GM19193 (cell line): ENCODE results near the gene CUX1.

Source experiments
- POLR2A ChIP-seq: IDR thresholded peaks from 4 replicates; pipeline ENCODE4 v1.6.1; 2011; ENCODE audit not compliant: insufficient read depth, insufficient read length; ENCODE audit errors: extremely low read depth

Gene CUX1

DNA sequence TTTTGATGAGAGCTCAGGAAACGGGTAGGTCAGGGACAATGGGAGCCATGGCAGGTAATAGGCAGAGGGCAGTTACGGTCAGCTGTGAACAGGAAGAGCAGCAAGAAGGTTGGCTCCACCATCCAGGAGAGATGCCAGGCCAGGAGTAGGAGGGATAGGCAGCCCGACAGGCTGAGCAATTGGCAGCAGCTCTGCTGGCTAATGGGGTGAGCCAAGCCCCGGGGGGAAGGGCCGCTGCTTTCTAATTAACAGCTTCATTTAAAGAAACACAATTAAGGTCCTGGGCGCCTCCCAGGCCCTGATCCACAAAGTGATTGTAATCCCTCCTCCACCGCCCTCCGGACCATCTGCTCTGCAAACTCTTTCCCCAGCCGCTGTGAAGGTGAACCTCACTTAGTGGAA lies 493.0 kb downstream of the CUX1 start:
- TF ChIP-seq POLR2A: no peak

DNA sequence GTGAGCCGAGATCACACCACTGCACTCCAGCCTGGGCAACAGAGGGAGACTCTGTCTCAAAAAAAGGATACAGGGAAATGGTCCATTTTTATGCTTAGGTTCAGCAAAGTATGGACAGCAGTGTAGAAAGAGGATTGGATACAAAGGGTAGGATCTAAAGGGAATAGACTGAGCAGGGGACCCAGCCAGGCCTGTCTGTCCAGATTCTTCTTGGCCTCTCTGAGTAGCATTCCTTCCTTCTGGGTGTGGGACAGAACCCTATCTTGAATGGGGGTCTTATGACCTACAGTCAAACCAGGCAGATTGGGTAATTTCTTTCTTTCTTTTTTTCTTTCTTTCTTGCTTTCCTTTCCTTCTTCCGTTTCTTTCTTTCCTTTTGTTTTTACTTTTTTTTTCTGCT lies 494.9 kb downstream of the CUX1 start:
- no peak for TF ChIP-seq POLR2A

DNA sequence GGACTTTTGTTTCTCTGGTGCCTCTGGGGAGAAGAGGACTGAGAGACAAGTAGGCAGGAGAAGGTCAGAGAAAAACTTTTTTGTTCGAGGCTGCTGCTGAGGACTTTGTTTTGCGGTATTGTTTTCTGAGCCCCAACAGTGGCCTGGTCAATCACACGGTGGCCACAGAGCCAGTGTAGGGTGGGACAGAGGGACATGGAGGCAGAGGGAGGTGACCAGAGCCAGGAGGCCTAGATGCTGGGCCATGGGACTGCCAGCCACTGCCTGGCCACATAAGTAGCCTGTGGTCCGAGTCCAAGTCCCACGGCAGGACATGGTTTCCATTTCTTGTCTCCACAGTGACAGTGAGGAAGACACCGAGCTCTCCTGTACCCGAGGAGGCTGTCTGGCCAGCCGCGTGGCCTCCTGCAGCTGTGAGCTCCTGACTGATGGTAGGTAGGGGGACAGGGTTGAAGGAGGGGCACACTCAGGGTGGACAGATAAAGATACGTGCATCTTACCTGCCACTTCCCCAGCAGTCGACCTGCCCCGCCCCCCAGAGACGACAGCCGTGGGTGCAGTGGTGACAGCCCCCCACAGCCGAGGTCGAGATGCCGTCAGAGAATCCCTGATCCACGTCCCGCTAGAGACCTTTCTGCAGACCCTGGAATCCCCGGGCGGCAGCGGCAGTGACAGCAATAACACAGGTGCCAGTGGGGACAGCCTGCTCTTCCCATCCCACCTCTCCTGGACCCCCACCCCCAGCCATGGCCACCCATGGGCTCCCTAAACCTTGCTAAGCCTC lies 496.8 kb downstream of the CUX1 start:
- TF ChIP-seq POLR2A: no peak

DNA sequence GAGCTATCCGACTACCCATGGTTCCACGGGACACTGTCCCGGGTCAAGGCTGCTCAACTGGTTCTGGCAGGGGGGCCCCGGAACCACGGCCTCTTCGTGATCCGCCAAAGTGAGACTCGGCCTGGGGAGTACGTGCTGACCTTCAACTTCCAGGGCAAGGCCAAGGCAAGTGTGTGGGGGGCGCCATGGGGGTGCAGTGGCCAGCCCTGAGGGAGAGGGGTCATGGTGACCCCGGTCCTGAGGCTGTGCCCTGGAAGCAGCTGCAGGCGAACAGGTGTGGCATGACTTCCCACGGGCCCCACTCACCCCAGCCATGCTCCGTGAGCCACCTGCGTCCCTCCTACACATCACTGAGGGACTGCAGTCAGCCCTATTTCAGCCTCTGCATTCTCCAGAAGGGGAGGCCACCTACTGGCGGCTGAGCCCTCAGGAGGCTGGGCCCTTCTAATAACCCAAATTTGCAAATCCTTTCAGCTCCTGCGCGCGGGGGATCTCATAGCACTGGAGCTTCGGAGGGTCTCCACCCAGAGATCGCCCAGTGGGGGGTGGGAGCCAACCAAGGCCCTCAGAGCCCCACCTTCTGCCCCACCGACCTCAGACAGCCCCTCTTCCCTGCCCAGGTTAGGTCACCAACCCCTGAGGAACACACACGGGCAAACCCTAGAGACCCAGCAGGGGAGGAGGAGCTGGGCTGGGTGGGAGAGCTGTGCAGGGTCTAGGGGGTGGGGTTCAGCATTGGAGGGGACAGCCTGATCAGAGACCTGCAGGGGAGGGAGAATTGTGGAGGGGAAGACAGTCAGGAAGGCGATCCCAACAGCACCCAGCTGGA lies 500.0 kb downstream of the CUX1 start:
- no peak for TF ChIP-seq POLR2A

DNA sequence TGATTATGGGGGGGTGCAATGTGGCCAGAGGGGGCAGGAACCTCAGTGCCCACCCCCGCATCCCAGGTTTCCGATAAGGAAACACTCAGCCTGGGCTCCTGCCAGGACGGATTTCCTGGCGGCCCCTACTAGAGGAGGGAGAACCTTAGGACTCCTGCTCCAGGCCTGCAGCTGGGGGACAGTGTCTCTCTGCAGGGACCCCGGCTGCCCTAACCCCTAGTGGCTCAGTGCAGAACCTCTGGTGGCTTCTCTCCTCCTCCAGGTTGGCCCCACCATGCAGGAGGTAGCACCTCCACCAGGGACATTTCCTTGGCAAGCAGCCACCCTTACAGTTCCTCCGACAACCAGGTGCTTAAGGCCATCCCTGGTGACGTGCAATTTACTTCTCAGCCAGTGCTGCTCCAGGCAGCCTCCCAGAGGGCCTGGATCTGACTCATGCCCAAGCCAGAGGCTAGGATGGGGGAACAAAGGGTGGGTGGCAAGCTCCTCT lies 501.1 kb downstream of the CUX1 start:
- no peak for TF ChIP-seq POLR2A

DNA sequence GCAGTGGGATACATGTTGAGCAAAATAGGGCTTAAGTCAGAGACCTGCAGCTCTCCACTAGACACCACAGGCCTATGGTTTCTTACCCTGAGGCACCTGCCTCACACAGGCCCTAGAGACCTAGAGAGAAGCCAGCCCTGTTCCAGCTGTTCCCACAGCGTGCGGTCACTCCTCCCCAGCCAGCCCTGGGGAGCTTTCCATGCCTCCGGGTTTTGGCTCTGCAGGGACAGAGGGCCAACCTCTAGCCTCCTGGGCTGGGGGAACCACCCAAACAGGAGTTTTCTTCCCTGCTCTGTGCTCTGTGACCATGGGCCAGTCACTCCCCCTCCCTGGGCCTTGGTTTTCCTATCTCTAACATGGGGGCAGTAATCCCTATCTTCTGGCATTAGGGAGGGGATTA lies 502.2 kb downstream of the CUX1 start:
- TF ChIP-seq POLR2A: no peak

DNA sequence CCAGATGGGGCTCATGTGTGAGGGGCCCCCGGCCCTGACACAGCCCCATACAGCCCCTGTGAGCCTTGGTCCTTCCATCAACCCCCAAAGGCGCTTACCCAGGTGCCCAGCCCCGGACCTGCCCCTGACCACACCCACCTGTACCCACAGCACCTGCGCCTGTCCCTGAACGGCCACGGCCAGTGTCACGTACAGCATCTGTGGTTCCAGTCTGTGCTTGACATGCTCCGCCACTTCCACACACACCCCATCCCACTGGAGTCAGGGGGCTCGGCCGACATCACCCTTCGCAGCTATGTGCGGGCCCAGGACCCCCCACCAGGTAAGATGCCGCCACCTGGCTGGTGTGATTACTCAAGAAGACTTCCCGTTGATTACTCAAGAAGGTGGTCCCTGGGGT lies 502.8 kb downstream of the CUX1 start:
- no peak for TF ChIP-seq POLR2A

DNA sequence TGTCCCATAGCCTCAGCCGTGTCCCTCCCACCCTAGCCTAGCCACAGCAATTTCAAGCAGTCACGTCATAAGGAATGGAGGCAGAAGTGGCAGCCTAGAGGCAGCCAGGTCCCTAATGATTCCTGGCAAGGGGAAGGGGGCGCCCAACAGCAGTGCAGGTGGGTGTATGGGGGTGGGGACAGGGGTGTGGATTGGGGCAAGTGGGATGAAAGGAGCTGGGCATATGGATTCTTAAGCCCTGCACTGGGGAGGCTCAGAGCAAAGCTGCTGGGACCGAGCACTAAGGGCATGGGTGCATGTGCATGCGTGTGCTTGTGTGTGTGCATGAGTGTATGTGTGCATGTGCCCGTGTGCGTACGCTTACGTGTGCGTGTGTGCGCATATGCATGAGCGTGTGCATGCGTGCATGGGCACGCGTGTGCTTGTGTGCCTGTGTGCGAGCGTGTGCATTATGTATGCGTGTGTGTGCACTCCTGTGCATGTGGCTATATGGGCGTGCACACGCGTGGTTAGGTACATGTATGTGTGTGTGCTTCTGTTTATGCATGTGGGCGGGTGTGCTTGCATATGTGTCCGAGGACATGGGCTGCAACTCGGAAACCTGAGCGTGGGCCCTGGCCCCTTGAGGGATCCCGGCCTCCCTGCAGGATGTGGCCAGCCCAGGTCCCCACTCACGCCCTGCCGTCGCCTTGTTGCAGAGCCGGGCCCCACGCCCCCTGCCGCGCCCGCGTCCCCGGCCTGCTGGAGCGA lies 503.4 kb downstream of the CUX1 start:
- no peak for TF ChIP-seq POLR2A

DNA sequence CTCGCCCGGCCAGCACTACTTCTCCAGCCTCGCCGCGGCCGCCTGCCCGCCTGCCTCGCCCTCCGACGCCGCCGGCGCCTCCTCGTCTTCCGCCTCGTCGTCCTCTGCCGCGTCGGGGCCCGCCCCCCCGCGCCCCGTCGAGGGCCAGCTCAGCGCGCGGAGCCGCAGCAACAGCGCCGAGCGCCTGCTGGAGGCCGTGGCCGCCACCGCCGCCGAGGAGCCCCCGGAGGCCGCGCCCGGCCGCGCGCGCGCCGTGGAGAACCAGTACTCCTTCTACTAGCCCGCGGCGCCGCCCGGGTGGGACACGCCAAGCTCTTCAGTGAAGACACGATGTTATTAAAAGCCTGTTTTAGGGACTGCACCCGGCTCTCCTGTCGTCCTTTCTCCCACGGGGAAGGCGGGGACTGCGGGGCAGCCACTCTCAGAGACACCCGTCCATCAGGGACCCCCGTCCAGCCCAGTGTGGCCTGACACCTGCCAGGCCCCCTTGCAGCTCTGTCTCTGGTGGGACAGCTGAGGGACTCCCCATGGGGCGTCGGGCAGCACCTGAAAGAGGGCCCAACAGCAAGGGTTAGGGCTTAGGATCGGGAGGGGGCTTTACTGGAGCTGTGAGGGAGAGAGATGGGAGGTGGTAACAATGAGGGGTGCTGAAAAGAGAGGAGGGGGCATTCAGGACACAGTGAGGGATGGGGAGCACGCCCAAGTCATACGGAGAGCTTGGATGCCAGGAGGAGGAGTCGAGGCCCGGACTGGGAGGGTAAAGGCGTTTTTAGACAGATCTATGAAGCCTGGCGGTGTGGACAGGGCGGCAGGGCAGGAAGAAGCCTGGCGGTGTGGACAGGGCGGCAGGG lies 504.1 kb downstream of the CUX1 start:
- TF ChIP-seq POLR2A: no peak

DNA sequence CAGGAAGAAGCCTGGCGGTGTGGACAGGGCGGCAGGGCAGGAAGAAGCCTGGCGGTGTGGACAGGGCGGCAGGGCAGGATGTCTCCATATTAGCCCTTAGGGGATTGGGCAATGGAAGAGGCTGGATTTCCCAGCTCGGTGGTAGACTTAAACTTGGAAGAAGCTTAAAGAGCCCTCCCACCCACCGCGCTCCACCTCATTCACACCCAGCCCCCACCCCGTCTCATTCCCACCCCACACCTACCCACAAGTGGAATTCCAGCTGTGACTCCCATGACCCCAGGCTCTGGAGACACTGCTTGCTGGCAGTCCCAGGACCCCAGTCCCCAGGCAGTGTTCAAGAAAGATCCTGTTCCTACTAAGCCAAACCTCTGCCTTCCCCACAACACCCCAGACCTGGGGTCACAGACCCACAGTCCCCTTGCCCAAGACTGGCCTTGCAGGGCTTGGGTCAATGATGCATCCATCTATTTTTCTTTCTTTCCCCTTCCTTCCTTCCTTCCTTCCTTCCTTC lies 504.8 kb downstream of the CUX1 start:
- TF ChIP-seq POLR2A: no peak

DNA sequence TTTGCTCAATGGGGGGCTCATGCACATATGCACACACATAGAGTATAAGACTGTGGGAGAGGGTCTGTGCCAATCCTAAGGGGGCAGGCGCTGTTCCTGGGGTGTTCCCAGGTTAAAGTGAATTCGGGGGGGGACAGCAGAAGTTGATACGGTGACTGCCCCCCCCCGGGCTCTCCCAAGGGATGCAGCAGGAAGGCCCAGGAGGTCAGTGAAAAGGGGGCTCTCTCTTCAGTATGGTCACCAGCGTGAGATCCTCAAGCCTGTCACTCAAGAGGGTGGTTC lies 506.4 kb downstream of the CUX1 start:
- TF ChIP-seq POLR2A: no peak

DNA sequence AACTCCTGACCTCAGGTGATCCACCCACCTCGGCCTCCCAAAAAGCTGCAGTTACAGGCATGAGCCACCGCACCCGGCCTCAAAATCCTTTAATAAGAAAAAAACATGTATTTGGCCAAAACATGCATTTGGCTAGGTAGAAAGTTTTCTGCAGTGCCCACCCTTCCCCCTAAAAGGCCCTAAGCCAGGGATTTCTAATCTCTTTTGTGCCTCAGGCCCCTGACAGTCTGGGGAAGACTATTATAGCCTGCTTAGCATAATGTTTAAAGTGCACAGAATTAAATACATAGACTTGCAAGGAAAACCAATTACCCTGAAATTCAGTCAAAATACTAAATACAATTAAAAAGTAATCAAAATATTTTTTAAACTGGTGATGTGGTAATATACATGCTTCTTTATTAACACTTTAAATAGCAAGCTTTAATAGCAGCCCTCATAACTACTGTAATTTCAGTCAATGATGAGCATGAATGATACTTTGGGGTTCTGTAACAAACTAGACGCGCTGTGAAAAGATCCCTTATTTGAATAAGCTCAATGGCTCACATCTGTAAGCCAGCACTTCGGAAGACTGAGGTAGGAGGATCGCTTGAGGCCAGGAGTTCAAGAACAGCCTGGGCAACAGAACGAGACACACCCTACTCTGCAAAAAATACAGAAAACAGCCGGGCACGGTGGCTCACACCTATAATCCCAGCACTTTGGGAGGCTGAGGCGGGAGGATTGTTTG lies 508.9 kb downstream of the CUX1 start:
- no peak for TF ChIP-seq POLR2A
